Thymus (tissue), 11 donors: ENCODE measurements around the gene TM9SF2. TPM values are rescaled to one million over a fixed set of nuclear protein-coding genes. Genes with fewer than 3 reads are reported as not detected.
A peak's percentile ranks its signal among the peaks of the same experiment; 100 is the strongest.
"Not testable (repeated sequence)": the region's sequence is repeated elsewhere in the genome, so short reads cannot be mapped to it uniquely, and the experiment has no call there.

Experiments used
- DNase-seq, 9 donors: peaks; one replicate each; pipeline ENCODE4 v3.0.0-alpha.2; 2013; ENCODE audit warnings: low spot score in 9 of 9, low read depth in 6 of 9, missing footprints in 1 of 9
- H3K27ac ChIP-seq, 2 donors: one replicate each; pipeline ENCODE4 v1.5.1; 2013; ENCODE audit warnings: control low read depth in 1 of 2, low read depth in 1 of 2, low read length in 1 of 2, mild to moderate bottlenecking in 1 of 2, moderate library complexity in 1 of 2
- H3K27me3 ChIP-seq, 2 donors: one replicate each; pipeline ENCODE4 v1.5.1; 2013; ENCODE audit warnings: low read length in 1 of 2; ENCODE audit not compliant: control insufficient read depth in 2 of 2, insufficient read depth in 1 of 2
- H3K36me3 ChIP-seq, 2 donors: one replicate each; pipeline ENCODE4 v1.5.1; 2013; ENCODE audit warnings: low read length in 1 of 2, mild to moderate bottlenecking in 1 of 2, moderate library complexity in 1 of 2; ENCODE audit not compliant: control insufficient read depth in 2 of 2, insufficient read depth in 2 of 2
- H3K4me1 ChIP-seq, 2 donors: one replicate each; pipeline ENCODE4 v1.5.1; 2013; ENCODE audit warnings: low read length in 2 of 2; ENCODE audit not compliant: control insufficient read depth in 2 of 2, insufficient read depth in 2 of 2
- H3K4me3 ChIP-seq, 2 donors: one replicate each; pipeline ENCODE4 v1.5.1; 2013; ENCODE audit warnings: low read length in 2 of 2, control low read depth in 1 of 2, mild to moderate bottlenecking in 1 of 2
- H3K9me3 ChIP-seq, 2 donors: one replicate each; pipeline ENCODE4 v1.5.1; 2013; ENCODE audit warnings: low read length in 1 of 2, mild to moderate bottlenecking in 1 of 2; ENCODE audit not compliant: control insufficient read depth in 2 of 2, insufficient read depth in 1 of 2
- WGBS: extraction: QIAGEN DNeasy Blood & Tissue Kit; methylation state at CpG from one replicate; pipeline ENCODE4 v1.1.7; 2013; 5-methylcytosine and 5-hydroxymethylcytosine counted together
- polyA plus RNA-seq: library from polyadenylated mRNA; stranded (reverse); fragments of 200-250 nt; gene quantifications from one replicate; pipeline ENCODE4 v1.2.3, GENCODE V29; 2013
- total RNA-seq: library from RNA; stranded (reverse); fragments of 120-200 nt; gene quantifications from one replicate; pipeline ENCODE4 v1.2.4, GENCODE V29; 2013
- donor health status: healthy.

The TM9SF2 gene
- total and polyA plus RNA-seq, 2 donors, result 61.6 to 71.3 TPM

DNA sequence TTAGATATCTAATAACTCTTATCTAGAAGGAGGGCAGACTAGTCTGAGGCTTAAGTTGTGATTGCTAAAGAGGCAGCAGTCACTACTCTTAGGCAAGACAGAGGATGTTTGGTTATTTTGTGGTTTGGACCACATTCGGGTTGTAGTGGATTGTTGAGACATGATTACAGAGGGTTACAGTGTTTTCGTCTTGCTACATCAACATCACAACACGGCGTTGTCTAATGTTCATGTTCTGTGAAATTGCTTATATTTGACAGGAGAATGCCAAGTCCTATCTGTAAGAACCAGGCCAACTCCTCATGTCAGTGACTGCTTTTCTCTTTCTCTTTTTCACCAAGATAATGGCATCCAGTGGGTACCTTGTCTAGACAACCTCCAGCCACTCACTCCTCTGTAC is 16.8 kb upstream of the TM9SF2 start:
- H3K36me3 ChIP-seq, result no peaks in the 10 kb centered on the region
- H3K4me1 ChIP-seq, result no peaks in the 10 kb centered on the region
- H3K9me3 ChIP-seq, result no peaks in the 10 kb centered on the region
- H3K4me3 ChIP-seq, result no peak overlapping the region
- WGBS, result 50% methylated on average over 4 of the region's 4 CpGs
- no peak for DNase-seq
- no peak overlapping the region for H3K27ac ChIP-seq
- no peaks in the 10 kb centered on the region for H3K27me3 ChIP-seq

DNA sequence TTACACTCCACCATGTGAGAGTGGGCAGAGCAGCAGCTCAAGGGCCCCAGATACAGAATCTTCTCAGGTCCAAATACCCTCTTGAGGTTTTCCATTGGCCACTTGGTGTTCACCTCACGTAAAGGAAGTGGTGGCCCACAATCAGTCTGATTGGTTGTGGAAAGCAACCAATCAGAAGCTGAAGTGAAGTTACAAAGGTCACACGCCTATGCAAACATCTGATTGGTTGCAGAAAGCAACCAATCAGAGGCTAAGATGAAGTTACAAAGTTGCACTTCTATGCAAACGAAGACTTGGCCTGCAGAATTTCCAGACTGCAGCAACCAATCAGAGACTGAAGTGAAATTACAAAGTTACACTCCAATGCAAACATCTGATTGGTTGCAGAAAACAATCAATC is 14.3 kb upstream of the TM9SF2 start:
- H3K9me3 ChIP-seq, result no peaks in the 10 kb centered on the region
- H3K36me3 ChIP-seq, result no peaks in the 10 kb centered on the region
- H3K4me3 ChIP-seq, result no peak overlapping the region
- no peaks in the 10 kb centered on the region for H3K27me3 ChIP-seq
- no peak overlapping the region for H3K27ac ChIP-seq
- no peak for DNase-seq
- WGBS, result 96% methylated on average over 3 of the region's 3 CpGs
- no peaks in the 10 kb centered on the region for H3K4me1 ChIP-seq

DNA sequence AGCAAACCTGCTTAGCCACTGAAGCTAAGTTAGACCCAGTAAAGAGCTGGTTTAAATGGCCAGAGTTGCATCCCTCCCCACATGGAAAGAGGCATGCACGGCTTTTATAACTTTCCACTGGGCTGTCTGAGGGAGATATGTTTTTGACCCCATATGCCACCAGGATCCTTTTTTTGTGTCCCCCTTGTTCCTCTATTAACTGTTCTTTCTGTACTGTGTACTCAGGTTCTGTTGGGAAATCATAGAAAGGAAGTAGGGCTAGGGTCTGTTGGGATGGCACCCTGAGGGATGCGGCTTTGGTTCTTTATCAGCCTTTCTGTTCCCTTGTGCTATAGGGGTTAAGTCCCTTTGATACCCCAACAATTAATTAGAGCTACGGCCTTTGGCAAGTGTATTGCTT is 12.2 kb upstream of the TM9SF2 start:
- Histone ChIP-seq H3K4me1 (no peaks in the 10 kb centered on the region), H3K36me3 (no peaks in the 10 kb centered on the region), H3K27me3 (no peaks in the 10 kb centered on the region), H3K9me3 (no peaks in the 10 kb centered on the region), H3K4me3 (no peak overlapping the region), H3K27ac (no peak overlapping the region)
- 79% methylated on average over 3 of the region's 3 CpGs for WGBS
- no peak for DNase-seq

DNA sequence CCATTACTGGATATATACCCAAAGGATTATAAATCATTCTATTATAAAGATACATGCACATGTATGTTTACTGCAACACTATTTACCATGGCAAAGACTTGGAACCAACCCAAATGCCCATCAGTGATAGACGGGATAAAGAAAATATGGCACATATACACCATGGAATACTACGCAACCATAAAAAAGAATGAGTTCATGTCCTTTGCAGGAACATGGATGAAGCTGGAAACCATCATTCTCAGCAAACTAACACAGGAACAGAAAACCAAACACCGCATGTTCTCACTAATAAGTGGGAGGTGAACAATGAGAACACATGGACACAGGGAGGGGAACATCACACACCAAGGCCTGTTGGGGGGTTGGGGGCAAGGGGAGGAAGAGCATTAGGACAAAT is 9.5 kb upstream of the TM9SF2 start:
- not testable (repeated sequence) for H3K27ac ChIP-seq, DNase-seq, H3K4me1 ChIP-seq, H3K27me3 ChIP-seq, H3K4me3 ChIP-seq, H3K9me3 ChIP-seq, H3K36me3 ChIP-seq
- 99% methylated on average over 3 of the region's 3 CpGs for WGBS

DNA sequence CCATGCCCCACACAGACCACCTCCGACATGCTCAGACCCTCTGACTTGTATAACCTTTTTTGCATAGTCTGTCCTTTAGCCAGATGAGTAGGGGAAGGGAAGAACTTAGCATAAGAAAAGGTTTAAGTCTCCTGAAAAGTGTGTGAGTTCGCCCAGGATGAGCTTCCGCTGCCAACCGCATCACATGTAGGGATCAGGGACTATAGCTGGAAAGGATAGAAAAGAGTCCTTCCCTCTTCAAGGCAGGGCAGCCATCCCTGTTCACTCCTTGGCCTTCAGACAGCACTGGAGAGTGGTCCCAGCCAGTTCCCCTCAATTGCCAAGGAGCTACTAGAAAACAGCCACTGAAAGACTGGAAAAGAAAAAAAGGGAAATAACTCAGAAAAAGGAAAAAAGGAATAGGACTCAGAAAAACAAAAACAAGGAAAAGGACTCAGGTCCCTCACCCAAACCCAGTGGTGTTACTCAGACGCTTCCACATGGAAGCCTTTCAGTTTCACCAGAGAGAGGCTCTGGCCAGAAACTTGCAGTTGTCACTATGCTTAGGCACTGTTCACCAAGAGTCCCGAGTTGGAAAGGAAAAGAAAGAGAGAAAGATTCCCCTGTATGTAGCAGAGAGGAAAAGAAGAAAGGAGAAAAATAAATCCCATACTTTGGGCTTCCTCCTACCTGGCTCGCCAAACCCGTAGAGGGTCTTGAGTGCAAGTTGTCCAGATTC is 5.6 kb upstream of the TM9SF2 start:
- H3K27me3 ChIP-seq, result no peaks in the 10 kb centered on the region
- peaks cover 12 to 14% of the 10 kb centered on the region in 2 donors for H3K4me1 ChIP-seq
- H3K9me3 ChIP-seq, result peaks cover 0 to 2% of the 10 kb centered on the region in 2 donors
- peak overlapping the region in 1 of 2 donors; percentile 65 for H3K27ac ChIP-seq
- no peak for DNase-seq
- H3K4me3 ChIP-seq, result peak overlapping the region in 1 of 2 donors; percentile 18
- no peaks in the 10 kb centered on the region for H3K36me3 ChIP-seq
- 85% methylated on average over 8 of the region's 8 CpGs for WGBS

DNA sequence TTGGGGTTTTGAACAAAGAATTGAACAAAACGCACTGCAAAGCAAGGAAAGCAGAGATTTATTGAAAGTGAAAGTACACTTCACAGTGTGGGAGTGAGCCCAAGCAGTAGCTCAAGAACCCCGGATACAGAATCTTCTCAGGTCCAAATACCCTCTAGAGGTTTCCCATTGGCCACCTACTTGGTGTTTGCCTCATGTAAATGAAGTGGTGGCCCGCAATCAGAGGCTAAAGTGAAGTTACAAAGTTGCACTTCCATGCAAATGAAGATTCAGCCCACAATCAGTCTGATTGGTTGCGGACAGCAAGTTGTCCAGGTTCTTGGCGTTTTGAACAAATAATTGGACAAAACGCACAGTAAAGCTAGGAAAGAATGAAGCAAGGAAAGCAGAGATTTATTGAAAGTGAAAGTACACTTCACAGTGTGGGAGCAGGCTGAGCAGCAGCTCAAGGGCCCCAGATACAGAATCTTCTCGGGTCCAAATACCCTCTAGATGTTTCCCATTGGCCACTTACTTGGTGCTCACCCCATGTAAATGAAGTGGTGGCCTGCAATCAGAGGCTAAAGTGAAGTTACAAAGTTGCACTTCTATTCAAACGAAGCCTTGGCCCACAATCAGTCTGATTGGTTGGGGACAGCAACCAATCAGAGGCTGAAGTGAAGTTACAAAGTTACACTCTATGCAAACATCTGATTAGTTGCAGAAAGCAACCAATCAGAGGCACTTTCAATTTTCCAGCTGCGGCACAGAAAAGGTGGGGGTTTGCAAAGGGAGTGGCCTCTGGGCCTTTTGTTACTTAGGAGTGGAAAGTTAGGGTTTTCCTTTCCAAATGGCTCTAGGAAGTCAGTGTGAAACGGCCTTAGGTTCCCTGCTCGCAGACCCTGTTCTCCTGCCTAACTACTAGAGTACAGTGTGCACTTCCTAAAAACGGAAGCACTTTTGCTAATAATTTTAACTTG is 4.8 kb upstream of the TM9SF2 start:
- WGBS, result 46% methylated on average over 12 of the region's 12 CpGs
- Histone ChIP-seq H3K27me3 (no peaks in the 10 kb centered on the region), H3K36me3 (no peaks in the 10 kb centered on the region), H3K4me3 (peak overlapping the region in 1 of 2 donors; percentile 18), H3K27ac (peak overlapping the region in 1 of 2 donors; percentile 78), H3K9me3 (peaks cover 0 to 2% of the 10 kb centered on the region in 2 donors), H3K4me1 (peaks cover 15 to 18% of the 10 kb centered on the region in 2 donors)
- DNase-seq, result peak in 2 of 9 donors; percentile 18 to 46

DNA sequence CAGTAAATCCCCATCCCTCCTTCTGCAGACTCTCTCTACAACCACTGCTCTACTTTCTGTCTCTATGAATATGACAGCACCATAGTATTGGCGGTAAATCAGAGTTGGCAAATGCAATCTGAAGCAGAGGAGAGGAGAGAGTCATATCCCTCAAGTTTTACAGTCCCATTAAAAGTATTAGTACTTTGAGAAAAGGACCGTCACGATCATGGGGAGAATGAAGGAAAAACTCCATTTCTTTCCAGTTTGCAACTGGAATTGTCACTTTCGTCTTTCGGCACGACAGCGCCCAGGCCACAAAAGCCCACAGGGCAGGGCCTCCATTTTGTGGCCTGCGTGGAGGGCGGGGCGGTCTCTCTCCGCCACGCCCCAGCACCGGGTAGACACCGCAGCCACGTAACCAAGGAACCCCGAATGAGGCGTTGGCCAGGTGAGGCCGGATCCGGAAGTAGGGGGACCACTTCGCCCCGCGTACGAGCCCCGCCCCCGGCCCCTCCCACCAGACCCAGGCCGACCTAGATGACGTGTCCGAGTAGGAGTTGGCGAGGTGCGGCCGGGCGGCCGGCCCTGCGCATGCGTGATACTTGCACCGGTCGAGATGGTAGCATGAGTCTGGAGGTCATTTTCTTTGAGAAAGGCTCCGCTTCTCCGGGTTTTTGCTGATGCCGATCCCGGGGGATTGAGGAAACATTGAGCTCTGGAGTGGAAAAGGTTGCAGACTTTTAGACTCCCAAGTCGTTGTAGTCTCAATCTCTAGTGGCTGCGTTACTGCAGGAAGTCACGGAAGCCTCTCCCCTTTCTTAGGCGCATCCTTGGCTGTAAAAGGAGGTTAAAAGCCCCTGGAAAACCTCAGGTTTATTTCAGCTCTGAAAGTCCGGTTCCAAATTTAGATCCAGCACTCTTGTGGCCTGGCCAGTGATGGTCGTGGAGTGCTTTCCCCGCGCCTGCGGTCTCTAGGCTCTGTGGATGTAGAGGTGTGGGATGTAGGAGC is 2.8 kb upstream of the TM9SF2 start:
- H3K4me3 ChIP-seq, result peak overlapping the region; percentile 71 to 72
- peak overlapping the region; percentile 85 to 92 for H3K27ac ChIP-seq
- DNase-seq, result peak; percentile 74 to 93 (median 85)
- peaks cover 15 to 18% of the 10 kb centered on the region in 2 donors for H3K4me1 ChIP-seq
- 8% methylated on average over 50 of the region's 50 CpGs for WGBS
- H3K27me3 ChIP-seq, result no peaks in the 10 kb centered on the region
- no peaks in the 10 kb centered on the region for H3K36me3 ChIP-seq
- H3K9me3 ChIP-seq, result peaks cover 0 to 2% of the 10 kb centered on the region in 2 donors

DNA sequence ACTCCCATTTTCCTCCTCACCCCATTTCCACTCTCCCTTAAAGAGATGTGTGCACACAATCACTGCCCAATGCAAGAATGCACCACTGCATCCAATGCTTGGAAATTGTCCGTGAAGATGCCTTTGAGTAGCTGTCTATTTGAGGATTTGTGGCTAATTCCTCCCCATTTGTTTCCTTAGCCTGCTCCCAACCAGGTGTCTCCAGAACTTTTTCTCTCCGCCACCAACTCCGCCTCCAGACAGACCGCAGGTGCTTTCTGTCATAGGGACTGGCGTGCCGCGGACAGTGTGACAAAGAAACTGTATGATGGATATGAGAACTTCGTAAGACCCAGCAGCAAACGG is 461 bp upstream of the TM9SF2 start:
- H3K4me1 ChIP-seq, result peaks cover 15 to 18% of the 10 kb centered on the region in 2 donors
- no peaks in the 10 kb centered on the region for H3K36me3 ChIP-seq
- WGBS, result under 1% methylated on average over 9 of the region's 9 CpGs
- peaks cover 0 to 2% of the 10 kb centered on the region in 2 donors for H3K9me3 ChIP-seq
- H3K27ac ChIP-seq, result peak overlapping the region; percentile 82 to 91
- H3K4me3 ChIP-seq, result peak overlapping the region; percentile 75 to 81
- no peaks in the 10 kb centered on the region for H3K27me3 ChIP-seq
- peak in 1 of 9 donors; percentile 13 for DNase-seq
